Upper lobe of right lung (tissue), 1 donor: Measurements from ENCODE around the gene SLC2A2. TPM values are rescaled to one million over a fixed set of nuclear protein-coding genes. Genes with fewer than 3 reads are reported as not detected.

Experiments used
- ATAC-seq: fragments of 200-7000 bp; cut with Tn5 transposase; one replicate; pipeline ENCODE4 v1.9.1; 2020; ENCODE audit warnings: mild to moderate bottlenecking, moderate library complexity
- DNase-seq: peaks from one replicate; pipeline ENCODE4 v3.0.0-alpha.2; 2020
- H3K27ac ChIP-seq: fragments of 200-600 bp; one replicate; pipeline ENCODE4 v1.8.0; 2022
- H3K27me3 ChIP-seq: fragments of 200-600 bp; one replicate; pipeline ENCODE4 v1.8.0; 2022; ENCODE audit warnings: mild to moderate bottlenecking
- H3K36me3 ChIP-seq: fragments of 200-600 bp; one replicate; pipeline ENCODE4 v1.8.0; 2022
- H3K4me1 ChIP-seq: fragments of 200-600 bp; one replicate; pipeline ENCODE4 v1.8.0; 2022
- H3K4me3 ChIP-seq: fragments of 200-600 bp; one replicate; pipeline ENCODE4 v1.8.0; 2022; ENCODE audit warnings: mild to moderate bottlenecking
- H3K9me3 ChIP-seq: fragments of 200-600 bp; one replicate; pipeline ENCODE4 v1.8.0; 2022
- intact Hi-C: fragments of 100-400 bp; cut with DNase I; formaldehyde crosslinking; loops from one replicate; pipeline ENCODE4 v1.11.0; 2022
- total RNA-seq: library from RNA; stranded (reverse); fragmentation: NEBNext Ultra II Directional; extraction: Animal tissue kit (Norgen Biotek cat#: 25700); gene quantifications from one replicate; pipeline ENCODE4 v1.2.1, GENCODE V29; 2021
- TF ChIP-seq, protein P1 (sequence below): fragments of 200-600 bp; IDR thresholded peaks from one replicate; pipeline ENCODE4 v1.8.0; 2022; ENCODE audit warnings: antibody characterized with exemption
- donor health status: DM: no; HTN: yes; CAD: no; lungs with severe emphysema.

The SLC2A2 gene
- total RNA-seq, 1 donor from 2014 or later: not detected

DNA sequence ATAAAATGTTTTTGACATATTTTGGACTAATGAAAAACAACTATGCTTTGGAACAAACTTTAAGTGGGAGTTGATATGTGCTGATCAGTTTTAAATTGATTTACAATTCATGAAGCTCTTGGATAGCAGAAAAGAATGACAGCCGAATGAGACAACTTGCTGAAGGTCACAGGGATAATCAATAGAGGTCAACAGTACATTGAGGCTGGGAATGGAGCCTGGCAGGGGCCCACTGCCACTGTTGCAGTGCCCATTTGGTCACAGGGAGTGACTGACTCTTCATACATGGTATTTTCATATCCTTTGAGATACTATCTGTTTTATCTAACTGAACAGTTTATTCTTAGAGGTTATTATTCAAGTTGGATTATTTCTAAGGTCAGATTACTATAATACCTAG is 59.4 kb downstream of the SLC2A2 start:
- TF ChIP-seq, protein P1, sequence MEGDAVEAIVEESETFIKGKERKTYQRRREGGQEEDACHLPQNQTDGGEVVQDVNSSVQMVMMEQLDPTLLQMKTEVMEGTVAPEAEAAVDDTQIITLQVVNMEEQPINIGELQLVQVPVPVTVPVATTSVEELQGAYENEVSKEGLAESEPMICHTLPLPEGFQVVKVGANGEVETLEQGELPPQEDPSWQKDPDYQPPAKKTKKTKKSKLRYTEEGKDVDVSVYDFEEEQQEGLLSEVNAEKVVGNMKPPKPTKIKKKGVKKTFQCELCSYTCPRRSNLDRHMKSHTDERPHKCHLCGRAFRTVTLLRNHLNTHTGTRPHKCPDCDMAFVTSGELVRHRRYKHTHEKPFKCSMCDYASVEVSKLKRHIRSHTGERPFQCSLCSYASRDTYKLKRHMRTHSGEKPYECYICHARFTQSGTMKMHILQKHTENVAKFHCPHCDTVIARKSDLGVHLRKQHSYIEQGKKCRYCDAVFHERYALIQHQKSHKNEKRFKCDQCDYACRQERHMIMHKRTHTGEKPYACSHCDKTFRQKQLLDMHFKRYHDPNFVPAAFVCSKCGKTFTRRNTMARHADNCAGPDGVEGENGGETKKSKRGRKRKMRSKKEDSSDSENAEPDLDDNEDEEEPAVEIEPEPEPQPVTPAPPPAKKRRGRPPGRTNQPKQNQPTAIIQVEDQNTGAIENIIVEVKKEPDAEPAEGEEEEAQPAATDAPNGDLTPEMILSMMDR: no peak
- no peaks in the 10 kb centered on the region for H3K9me3 ChIP-seq
- ATAC-seq: no peak
- no peaks in the 10 kb centered on the region for H3K27me3 ChIP-seq
- no peaks in the 10 kb centered on the region for H3K4me1 ChIP-seq
- no peaks in the 10 kb centered on the region for H3K36me3 ChIP-seq
- H3K27ac ChIP-seq: no peak overlapping the region
- H3K4me3 ChIP-seq: no peak overlapping the region
- no peak for DNase-seq
- intact Hi-C loops: loop anchor here (10.0 kb wide), 1 partner anchor 598 kb away; no protein-coding TSS in a partner anchor

DNA sequence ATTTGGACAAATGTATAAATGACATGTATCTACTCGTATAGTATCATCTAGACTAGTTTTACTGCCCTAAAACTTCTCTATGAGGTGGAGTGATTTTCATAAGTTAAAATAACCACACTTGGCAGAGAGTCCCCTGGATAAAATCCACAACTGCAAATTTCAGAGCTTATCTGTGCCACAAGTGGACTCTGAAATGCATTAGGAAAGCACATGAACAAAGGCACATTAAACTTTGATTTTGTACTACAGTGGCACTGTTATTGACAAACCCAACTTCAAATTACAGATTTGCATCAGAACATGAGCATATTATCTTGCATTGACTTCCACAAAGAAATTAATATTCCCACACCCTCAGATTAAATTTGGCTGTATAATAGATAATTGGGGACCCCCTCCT is 60.0 kb downstream of the SLC2A2 start:
- intact Hi-C loops: loop anchor here (10.0 kb wide), 1 partner anchor 598 kb away; no protein-coding TSS in a partner anchor
- Histone ChIP-seq H3K4me1 (no peaks in the 10 kb centered on the region), H3K36me3 (no peaks in the 10 kb centered on the region), H3K9me3 (no peaks in the 10 kb centered on the region), H3K27ac (no peak overlapping the region), H3K27me3 (no peaks in the 10 kb centered on the region), H3K4me3 (no peak overlapping the region)
- ATAC-seq (no peak), DNase-seq (no peak)
- TF ChIP-seq, protein P1: no peak

DNA sequence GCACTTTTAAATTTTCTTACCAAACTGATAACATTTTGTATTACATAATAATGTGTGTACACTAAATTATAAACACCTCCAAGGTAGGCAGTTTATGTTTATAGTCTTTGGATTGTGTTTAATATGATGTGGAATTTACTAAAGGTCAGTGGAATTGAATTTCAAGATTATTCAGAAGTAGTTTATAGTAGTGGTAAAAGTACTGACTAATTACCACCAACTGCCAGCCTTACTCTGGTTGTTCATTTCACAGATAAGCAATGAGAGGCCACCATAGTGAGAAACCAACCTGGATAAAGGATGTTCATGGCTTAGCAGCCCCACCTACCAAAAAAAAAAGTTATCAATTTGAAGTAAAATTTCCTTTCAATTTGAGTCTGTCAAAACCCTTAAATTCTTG is 64.1 kb downstream of the SLC2A2 start:
- Histone ChIP-seq H3K4me1 (no peaks in the 10 kb centered on the region), H3K27ac (no peak overlapping the region), H3K4me3 (no peak overlapping the region), H3K27me3 (no peaks in the 10 kb centered on the region), H3K9me3 (no peaks in the 10 kb centered on the region), H3K36me3 (no peaks in the 10 kb centered on the region)
- DNase-seq (no peak), ATAC-seq (no peak)
- TF ChIP-seq, protein P1: no peak
- intact Hi-C loops: loop anchor here (10.0 kb wide), 1 partner anchor 602 kb away; no protein-coding TSS in a partner anchor

DNA sequence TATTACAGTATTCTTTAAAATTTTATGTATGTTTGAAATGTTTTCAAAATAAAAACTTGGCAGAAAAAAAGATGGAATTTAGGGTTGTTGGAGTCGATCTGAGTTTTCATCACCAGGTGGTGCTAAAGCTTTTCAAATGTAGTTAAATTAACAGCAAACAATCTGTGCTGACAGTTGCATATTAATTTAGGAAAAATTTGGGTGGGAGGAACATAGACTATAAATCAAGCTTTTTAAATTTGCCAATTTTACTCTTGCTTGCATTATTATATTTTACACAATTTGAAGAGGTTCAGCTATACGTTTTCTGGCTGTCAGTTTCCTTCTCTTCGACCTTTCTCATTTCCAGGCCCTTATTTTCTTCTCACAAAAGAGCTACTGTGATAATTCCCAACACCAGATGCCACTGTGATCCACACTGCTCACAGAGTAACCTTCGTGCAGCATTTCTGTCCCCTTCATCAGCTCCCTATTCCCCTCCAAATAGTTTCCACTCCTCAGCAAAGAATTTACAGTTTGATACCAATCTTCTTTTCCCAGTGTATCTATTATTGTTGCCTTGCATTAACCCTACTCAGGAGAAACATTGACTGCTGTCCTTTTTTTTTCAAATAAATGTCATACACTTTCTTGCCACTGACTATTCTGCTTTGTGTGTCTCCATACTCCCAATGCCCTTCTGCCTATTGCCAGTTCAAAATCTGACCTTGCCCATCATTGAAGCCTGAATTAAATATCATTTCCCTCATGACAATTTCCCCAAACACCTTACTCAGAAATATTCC is 64.7 kb downstream of the SLC2A2 start:
- no peak overlapping the region for H3K4me3 ChIP-seq
- no peaks in the 10 kb centered on the region for H3K4me1 ChIP-seq

DNA sequence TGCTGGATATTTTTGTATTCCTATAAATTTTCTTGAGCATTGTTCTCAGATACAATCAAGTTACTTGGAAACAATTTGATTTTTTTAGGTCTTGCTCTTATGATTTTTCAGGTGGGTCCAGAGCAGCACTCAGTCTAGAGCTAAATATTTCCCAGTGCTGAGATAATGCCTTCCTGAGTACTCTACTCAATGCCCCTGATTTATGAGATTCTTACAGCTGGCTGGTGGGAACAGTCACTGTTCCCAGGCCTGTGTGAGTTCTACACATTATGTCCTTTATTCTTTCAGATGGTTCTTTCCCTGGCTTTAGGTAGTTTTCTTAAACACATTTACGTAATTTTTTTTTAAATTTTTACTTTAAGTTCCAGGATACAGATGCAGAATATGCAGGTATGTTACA is 67.1 kb downstream of the SLC2A2 start:
- TF ChIP-seq, protein P1: no peak
- DNase-seq: no peak
- Histone ChIP-seq H3K27me3 (no peaks in the 10 kb centered on the region), H3K9me3 (no peaks in the 10 kb centered on the region), H3K27ac (no peak overlapping the region), H3K4me1 (no peaks in the 10 kb centered on the region), H3K36me3 (no peaks in the 10 kb centered on the region), H3K4me3 (no peak overlapping the region)
- intact Hi-C loops: no loop called here
- ATAC-seq: no peak

More for the DNA sequence above, 64.7 kb downstream of the SLC2A2 start:
- H3K9me3 ChIP-seq: no peaks in the 10 kb centered on the region
- no peaks in the 10 kb centered on the region for H3K36me3 ChIP-seq
- intact Hi-C loops: loop anchor here (10.0 kb wide), 1 partner anchor 603 kb away; no protein-coding TSS in a partner anchor
- no peak overlapping the region for H3K27ac ChIP-seq
- TF ChIP-seq, protein P1: peak; percentile 55
- ATAC-seq (no peak), DNase-seq (no peak)
- no peaks in the 10 kb centered on the region for H3K27me3 ChIP-seq
